OCI-LY7 (cell line): ENCODE data around the gene MSS51.

Source experiments
- EZH2phosphoT487 ChIP-seq: fragments of 200-600 bp; sonication (generic); IDR thresholded peaks from 2 replicates; pipeline ENCODE4 v1.6.1; 2018; ENCODE audit warnings: low read depth, borderline replicate concordance, mild to moderate bottlenecking, mixed run types, antibody characterized with exemption, low read length, moderate library complexity, mixed read lengths
- TF ChIP-seq, protein P1 (sequence below): fragments of 200-600 bp; sonication (generic); conservative IDR thresholded peaks from 2 replicates; pipeline ENCODE4 v1.5.1; 2014; ENCODE audit warnings: mild to moderate bottlenecking, antibody characterized with exemption, low read length, moderate library complexity, mixed read lengths

DNA sequence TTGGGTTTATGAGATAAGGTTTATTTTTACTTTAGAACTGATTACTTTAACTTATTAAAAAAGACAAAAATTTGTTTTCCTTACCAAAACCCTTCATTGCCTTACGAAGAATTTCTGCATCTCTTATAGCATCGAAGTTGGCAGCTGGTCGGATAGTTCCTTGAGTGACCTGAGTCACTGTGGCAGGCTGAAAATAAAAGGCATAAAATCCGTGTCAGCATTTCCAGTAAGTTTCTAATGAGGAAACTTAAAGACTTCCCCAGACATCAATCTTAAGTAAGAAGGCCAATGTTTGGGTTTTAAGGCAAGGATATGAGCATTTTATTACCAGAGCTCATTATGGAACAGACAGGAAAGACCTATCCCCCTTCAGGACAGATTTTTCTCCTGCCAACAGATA, 45.1 kb downstream of the MSS51 start:
- TF ChIP-seq, protein P1, sequence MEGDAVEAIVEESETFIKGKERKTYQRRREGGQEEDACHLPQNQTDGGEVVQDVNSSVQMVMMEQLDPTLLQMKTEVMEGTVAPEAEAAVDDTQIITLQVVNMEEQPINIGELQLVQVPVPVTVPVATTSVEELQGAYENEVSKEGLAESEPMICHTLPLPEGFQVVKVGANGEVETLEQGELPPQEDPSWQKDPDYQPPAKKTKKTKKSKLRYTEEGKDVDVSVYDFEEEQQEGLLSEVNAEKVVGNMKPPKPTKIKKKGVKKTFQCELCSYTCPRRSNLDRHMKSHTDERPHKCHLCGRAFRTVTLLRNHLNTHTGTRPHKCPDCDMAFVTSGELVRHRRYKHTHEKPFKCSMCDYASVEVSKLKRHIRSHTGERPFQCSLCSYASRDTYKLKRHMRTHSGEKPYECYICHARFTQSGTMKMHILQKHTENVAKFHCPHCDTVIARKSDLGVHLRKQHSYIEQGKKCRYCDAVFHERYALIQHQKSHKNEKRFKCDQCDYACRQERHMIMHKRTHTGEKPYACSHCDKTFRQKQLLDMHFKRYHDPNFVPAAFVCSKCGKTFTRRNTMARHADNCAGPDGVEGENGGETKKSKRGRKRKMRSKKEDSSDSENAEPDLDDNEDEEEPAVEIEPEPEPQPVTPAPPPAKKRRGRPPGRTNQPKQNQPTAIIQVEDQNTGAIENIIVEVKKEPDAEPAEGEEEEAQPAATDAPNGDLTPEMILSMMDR: no peak
- TF ChIP-seq EZH2phosphoT487: no peak
